22Rv1 (cell line): ENCODE data around the gene POP4.

Experiments
- ZFX ChIP-seq: fragments of 450-650 bp; IDR thresholded peaks from 2 replicates; pipeline ENCODE4 v1.6.1; 2017; ENCODE audit warnings: antibody characterized with exemption, borderline replicate concordance
- TF ChIP-seq, protein P1 (sequence below): fragments of 450-650 bp; IDR thresholded peaks from 2 replicates; pipeline ENCODE4 v1.5.1; 2017; ENCODE audit warnings: mild to moderate bottlenecking

DNA sequence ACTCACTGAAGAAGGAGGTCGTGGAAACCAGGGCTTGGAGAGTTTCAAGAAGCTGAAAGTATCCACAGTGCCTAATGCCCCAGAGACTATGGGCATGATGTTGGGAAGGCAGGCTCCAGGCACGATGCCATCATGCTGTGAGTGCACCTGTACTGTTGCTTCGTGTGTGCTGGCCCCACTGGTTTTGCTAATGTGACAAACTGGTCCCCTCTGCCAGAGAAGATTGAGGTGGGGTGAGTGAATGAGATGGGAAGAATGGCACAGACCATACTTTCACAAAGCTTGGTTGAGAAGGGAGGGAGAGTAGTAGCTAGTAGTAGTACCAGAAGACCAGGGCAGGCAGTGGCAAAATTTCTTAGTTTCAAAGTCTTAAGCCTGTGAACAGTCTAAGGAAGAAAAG, 19.0 kb upstream of the POP4 start:
- TF ChIP-seq, protein P1, sequence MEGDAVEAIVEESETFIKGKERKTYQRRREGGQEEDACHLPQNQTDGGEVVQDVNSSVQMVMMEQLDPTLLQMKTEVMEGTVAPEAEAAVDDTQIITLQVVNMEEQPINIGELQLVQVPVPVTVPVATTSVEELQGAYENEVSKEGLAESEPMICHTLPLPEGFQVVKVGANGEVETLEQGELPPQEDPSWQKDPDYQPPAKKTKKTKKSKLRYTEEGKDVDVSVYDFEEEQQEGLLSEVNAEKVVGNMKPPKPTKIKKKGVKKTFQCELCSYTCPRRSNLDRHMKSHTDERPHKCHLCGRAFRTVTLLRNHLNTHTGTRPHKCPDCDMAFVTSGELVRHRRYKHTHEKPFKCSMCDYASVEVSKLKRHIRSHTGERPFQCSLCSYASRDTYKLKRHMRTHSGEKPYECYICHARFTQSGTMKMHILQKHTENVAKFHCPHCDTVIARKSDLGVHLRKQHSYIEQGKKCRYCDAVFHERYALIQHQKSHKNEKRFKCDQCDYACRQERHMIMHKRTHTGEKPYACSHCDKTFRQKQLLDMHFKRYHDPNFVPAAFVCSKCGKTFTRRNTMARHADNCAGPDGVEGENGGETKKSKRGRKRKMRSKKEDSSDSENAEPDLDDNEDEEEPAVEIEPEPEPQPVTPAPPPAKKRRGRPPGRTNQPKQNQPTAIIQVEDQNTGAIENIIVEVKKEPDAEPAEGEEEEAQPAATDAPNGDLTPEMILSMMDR, result no peak
- TF ChIP-seq ZFX, result no peak
